SK-MEL-5 (cell line): ENCODE measurements around the gene CEP19. TPM values are rescaled to one million over a fixed set of nuclear protein-coding genes. Genes with fewer than 3 reads are reported as not detected.
"Not testable (repeated sequence)": the region's sequence is repeated elsewhere in the genome, so short reads cannot be mapped to it uniquely, and the experiment has no call there.

Experiments used
- DNase-seq: peaks from one replicate; pipeline ENCODE4 v3.0.0-alpha.2; 2016; ENCODE audit warnings: low read depth, low spot score
- in situ Hi-C: cut with HindIII; loops from 2 replicates; pipeline ENCODE4 v1.10.0; 2016; ENCODE audit warnings: low sequenced_read_pairs, high pct_unique_total_duplicates, low pct_unique_long_range_greater_than_20kb
- total RNA-seq: library from RNA; depleted of rRNA; stranded (reverse); fragments of >200 nt; shearing (Covaris generic); gene quantifications from 2 replicates; pipeline ENCODE4 v1.2.3, GENCODE V29; 2014

Gene CEP19
- total RNA-seq, 1 experiment from 2014 or later, result 6.7 TPM

DNA sequence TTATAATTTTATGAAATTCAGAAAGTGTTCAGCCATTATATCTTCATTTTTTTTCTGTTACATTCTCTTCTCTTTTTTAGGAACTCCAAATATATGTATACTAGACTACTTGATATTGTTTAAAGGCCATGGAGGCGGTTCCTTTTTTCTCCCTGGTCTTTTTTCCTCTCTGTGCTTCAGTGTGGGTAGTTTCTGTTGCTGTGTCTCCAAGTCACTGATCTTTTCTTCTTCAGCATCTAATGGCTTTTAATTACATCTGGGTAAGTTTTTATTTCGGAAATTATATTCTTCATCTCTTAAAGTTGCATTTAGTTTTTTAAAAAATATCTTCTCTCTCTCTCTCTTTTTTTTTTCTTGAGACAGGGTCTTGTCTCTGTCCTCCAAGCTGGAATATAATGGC lies 9.0 kb upstream of the CEP19 start:
- DNase-seq, result no peak
- in situ Hi-C loops, result no loop called here

DNA sequence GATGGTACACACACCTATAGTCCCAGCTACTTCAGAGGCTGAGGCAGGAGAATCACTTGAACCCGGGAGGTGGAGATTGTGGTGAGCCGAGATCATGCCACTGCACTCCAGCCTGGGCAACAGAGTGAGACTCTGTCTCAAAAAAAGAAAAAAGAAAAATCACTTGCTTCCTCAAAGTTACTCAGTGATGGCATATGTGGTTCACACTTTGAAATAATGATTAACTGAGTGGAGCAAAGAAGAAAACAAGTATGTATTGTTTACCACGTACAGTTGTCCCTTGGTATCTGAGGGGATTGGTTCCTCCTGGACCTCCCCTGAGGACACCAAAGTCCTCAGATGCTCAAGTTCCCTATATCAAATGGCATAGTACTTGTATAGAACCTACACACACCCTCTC lies 5.1 kb upstream of the CEP19 start:
- DNase-seq, in situ Hi-C loops: not testable (repeated sequence)

DNA sequence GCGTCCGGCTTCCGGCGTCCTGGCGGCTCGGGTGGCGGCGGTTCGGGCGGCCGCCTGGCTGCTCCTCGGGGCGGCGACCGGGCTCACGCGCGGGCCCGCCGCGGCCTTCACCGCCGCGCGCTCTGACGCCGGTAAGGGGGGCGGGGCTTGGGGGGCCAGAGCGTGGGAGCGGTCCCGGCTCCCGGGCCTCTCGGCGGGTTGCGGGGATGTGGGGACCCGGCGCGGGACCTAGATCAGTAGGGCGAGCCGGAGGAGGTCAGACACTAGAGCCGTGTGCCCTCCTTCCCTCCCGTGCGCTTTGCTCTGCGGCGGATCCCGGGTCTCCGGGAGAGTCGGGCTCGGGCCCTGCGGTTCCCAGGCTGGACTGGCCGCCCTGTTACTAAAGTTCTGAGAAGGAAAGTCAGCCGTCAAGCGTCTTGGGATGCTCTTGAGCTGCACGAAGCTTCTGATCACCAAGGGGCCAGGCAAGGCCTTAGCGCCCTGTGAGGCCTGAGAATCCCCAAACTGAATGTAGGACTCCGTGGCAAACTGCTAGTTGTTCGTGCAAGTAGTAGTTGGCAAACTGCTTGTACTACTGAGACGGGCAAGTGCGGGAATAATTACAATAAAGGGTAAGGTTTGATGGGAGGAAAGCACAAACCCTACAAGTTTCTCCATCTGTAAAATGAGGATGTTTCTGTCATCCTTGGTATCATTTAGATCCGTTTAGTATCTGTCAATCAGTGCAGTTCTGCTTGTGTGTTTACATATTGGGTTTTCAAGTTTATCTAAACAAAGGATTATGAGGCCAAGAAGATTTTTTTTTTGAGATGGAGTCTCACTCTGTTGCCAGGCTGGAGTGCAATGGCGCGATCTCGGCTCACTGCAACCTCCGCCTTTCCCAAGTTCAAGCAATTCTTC lies 714 bp upstream of the CEP19 start:
- in situ Hi-C loops, result no loop called here
- DNase-seq, result peak; percentile 49

DNA sequence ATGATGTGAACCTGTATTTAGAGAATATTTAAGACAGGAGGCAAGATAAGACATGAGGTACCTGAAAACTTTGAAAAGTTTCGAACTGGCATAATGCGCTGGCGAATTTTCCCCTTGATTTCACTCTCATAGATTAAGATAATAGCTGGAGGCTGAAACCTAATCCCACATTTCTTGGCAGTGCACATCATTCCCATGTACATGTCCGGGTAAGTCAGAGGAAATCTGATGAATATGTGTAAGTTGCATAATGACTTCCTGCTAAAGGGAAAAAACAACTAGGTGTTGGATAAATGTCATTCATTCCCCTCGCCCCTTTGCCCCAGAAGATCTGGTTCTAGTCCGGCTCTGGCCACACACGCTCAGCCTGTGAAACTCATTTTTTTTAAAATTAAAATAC lies 3.6 kb downstream of the CEP19 start:
- in situ Hi-C loops, result no loop called here
- DNase-seq, result no peak

DNA sequence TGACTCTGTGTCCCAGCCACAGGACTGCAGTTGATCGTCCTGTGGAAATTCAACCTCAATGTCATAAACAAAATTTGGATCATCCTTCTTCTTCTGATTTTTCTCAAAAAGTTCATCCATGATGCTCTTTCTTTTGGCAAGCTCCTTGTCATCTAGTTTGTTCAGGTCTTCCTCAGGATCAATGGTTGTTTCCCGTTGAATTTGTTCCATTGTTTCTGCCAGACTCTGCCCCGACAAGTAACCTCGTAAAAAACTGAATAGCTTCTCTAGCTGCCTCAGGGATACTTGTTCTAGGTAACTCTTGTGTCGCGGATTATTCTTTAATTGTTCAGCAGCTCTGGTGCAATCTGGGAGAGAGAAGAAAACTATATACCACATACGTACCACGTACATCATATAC lies 4.5 kb downstream of the CEP19 start:
- in situ Hi-C loops, result no loop called here
- no peak for DNase-seq

DNA sequence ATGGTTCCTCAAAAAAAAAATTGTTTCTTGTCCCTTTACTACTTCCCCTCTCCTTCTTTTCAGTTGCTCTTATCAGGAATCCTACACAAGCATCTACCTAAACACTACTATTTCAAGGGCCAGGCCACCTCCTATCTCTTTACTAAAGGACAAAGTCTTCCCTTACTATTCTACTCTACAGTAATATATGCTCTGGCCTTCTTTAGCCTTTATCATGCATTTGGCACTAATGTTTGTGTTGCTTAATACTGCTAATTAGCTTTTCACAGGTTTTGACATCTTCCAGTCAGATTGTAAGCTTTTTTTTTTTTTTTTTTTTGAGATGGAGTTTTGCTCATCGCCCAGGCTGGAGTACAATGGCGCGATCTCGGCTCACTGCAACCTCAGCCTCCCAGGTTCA lies 5.3 kb downstream of the CEP19 start:
- DNase-seq, result no peak
- in situ Hi-C loops, result no loop called here

DNA sequence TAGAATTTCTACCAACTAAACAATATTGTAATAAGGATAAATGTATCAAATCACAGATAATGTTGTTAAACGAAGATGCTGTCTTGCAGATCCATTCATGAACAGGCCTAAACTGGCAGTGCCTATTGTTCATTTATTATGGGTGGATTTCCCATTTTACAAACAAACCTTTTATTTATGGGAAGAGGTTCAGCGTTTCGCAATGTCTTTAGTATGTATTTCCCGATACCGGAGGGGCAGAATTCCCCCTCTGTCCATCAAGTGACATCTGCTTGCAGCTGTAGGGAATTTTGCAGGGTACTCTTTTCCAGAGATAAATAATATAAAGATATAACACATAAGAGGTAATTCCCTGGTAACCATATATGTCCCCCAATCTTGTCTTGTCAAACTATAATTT lies 5.7 kb downstream of the CEP19 start:
- in situ Hi-C loops, result no loop called here
- DNase-seq, result peak; percentile 46

DNA sequence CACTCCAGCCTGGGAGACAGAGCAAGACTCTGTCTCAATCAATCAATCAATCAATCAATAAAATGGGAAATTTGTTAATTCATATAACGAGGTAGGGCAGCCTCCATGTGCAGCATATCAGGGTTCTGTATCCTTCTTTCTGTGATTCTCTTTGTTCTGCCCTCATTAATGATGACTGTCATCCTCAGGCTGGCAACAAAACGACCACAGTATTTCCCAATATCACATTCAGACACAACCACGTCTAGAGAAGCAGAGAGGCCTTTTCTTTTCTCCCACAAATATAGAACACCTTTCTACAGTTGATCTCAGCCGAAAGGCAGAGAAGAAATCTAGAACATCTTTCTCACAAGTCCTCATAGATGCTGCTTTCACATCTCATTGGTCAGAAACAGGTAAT lies 11.2 kb downstream of the CEP19 start:
- DNase-seq, result no peak
- in situ Hi-C loops, result no loop called here

DNA sequence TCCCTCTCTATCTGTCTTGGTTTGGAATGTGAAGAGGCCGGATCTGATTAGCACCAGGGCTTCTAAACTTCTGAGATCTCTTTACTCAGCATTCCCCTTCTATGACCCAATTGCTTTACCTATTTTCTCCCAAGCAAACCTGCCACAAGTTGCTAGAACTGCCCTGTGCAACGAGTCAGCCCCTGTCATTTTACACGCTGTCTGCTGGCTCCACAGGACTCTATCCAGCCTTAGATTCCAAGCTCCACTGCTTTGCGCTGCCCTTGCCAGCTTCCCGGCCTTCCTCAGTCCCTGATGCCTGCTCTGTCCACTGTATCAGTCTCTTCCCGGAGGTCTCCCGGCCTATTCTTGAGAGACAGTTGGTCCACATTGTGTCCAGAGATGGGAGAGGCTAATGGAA lies 12.3 kb downstream of the CEP19 start:
- no peak for DNase-seq
- in situ Hi-C loops, result no loop called here

DNA sequence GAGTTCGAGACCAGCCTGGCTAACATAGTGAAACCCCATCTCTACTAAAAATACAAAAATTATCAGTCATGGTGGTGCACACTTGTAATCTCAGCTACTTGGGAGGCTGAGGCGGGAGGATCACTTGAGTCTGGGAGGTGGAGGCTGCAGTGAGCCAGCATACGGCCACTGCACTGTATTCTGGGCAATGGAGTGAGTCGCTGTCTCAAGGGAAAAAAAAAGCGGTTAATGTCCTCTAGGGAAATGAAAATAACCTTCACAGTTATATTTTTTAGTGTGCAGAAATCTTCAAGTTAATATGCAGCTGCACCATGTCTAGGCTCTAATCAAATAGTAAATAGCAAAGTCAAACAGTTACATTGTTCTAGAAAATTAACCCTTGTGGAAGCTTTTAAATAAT lies 14.8 kb downstream of the CEP19 start:
- in situ Hi-C loops, result no loop called here
- DNase-seq, result no peak

DNA sequence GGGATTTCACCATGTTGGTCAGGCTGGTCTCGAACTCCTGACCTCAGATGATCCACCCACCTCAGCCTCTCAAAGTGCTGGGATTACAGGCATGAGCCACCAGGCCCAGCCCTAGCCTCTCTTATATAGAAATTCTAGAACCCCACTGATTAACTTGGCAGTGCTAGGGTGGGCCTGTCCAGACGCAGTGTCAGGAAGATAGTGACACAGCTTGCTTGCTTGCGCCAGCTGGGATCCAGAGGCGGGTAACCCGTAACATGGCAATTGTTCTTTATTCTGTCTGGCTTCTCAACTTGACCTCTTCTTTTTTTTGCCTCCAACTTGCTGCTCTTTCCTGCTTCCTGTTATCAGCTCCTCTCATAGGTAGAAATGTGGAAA lies 16.2 kb downstream of the CEP19 start:
- in situ Hi-C loops, result no loop called here
- DNase-seq, result no peak

DNA sequence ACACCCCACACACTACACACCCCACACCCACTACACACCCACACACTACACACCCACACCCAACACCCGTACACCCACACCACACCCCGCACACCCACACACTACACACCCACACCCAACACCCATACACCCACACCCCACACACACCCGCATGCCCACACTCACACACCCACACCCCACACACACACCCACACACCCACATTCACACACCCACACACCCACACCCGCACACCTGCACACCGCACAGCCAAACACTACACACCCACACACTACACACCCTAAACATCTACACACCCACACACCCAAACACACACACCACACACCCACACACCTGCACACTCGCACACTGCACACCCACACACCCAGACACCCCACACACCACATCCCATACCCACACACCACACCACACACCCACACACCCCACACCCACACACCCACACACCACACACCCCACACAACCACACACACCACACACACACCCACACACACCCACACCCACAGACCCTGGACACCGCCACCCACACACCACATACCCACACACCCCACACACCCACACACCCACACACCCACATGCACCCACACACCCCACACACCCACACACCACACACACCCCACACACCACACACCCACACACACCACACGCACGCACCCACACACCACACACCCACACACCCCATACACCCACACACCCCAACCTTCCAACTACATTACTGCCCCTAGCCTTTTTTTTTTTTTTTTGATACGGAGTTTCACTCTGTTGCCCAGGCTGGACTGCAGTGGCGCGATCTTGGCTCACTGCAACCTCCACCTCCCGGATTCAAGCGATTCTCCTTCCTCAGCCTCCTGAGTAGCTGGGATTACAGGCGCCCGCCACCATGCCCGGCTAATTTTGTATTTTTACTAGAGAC lies 16.9 kb downstream of the CEP19 start:
- in situ Hi-C loops, result no loop called here
- DNase-seq, result no peak

DNA sequence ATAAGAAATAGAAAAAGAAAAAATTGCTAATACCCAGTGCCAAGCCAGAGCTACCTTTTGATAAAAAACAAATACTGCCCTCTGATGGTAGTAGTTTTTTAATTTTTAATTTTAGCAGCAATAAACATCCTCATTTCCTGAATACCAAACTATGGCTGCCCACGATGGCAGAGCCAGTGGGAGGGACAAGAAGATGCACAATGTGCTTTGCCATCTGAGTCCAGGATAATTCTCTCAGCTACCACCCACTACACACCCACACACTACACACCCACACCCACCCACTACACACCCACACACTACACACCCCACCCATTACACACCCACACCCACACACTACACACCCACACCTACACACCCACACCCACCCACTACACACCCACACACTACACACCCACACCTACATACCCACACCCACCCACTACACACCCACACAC lies 17.8 kb downstream of the CEP19 start:
- peak; percentile 22 for DNase-seq
- in situ Hi-C loops, result no loop called here

DNA sequence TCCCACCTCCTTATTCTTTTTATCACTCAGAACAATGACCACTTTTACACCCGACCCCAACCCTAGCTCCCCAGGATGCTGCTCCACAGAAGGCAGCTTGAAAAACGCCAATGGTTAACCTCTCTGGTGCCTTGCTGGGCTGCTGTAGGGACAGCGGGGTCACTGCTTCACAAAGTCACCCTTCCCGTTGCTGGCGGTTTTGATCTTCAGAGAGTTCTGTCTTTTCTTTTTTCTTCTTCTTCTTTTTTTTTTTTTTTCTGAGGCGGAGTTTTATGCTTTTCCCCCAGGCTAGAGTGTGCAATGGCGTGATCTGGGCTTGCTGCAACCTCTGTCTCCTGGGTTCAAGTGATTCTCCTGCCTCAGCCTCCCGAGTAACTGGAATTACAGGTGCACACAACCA lies 20.7 kb downstream of the CEP19 start:
- DNase-seq, result no peak
- in situ Hi-C loops, result no loop called here

DNA sequence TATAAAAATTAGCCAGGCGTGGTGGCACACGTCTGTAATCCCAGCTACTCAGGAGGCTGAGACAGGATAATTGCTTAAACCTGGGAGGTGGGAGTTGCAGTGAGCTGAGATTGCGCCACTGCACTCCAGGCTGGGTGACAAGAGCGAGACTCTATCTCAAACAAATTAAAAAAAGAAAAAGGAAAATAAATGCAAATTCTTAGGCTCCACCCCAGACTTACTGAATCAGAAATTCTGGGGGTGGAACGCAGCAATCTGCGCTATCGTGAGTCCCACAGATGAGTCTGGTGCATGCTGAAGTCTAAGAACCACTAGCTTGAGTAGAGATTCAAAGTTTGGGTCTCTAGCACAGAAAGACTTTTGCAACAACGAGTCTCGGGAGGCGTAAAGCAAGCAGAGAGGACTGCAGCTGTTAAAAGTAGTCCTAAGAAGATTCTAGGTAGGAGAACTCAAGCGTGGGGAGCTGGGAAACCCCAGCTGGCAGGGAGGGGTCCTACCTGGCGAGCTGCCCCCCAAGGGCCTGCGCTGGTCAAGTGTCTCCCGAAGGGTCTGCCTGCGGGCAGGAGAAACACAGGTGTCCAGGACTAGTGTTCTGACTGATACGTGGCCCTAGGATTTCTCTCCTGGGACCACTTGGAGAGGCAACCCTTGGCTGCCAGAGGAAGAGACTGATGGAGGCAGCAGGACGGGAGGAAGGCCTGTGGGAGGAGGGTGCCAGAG lies 21.9 kb downstream of the CEP19 start:
- in situ Hi-C loops, result no loop called here
- no peak for DNase-seq

DNA sequence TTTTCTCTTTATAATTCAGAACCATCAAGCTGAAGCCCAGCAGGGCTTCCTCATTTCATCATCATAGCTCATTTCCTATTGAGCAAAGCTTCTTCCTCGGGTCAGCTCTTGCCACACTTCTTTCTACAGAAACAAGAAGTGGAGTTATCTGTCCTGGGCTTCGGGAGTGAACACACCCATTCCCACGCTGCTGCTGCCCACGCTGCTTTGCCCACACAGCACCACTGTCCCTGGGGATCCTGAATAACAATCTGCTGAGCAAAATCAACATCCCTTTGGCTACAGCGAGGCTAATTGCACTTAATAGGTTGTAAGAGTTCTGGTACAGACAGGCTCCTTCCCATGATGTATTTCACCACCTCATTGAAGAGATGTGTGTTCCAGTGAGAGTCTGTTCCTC lies 23.7 kb downstream of the CEP19 start:
- in situ Hi-C loops, result no loop called here
- DNase-seq, result peak; percentile 21

DNA sequence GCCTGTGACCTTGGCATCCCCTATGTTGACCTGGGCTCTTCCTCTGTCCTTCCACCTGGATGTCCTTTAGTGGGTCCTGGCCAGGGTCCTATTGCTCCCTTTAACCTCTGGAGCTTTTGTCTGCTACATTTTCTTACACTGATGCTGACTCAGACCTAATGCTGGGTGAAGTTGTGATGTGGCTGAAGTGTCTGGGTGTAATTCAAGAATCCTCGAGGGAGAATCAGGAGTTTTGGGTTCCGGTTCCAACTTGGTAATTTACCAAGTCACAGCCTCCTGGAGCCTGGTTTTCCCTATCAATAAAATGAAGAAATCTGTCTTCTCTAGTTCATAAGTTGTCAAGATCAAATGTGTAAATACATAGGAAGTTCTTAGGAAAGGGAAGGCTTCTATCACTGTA lies 25.6 kb downstream of the CEP19 start:
- in situ Hi-C loops, result no loop called here
- no peak for DNase-seq
